ENCODE data around the gene LDAH. TPM values are rescaled to one million over a fixed set of nuclear protein-coding genes. Genes with fewer than 3 reads are reported as not detected.

LDAH gene
- total and polyA plus RNA-seq, 2 donors (not counting 1 experiment from before 2014, with no cell fraction given) = 9.0 to 31.3 TPM

- H3K79me2 ChIP-seq (ENCODE audit: control insufficient read depth, insufficient read depth, low read length) = peaks cover 41% of the 10 kb centered on the region
- peaks cover 6% of the 10 kb centered on the region for H4K20me1 ChIP-seq (ENCODE audit: control insufficient read depth, insufficient read depth, low read length, poor library complexity, severe bottlenecking)
- peaks cover 41 to 49% of the 10 kb centered on the region in 2 donors for H3K4me1 ChIP-seq (ENCODE audit: control insufficient read depth in 2 of 2, insufficient read depth in 2 of 2, low read length in 2 of 2)
- Mint-ChIP-seq H3K27ac (peak overlapping the region; percentile 97), H3K4me1 (peaks cover 50% of the 10 kb centered on the region), H3K27me3 (peaks cover 3% of the 10 kb centered on the region), H3K9me3 (ENCODE audit: insufficient read depth) (no peaks in the 10 kb centered on the region), H3K4me3 (peak overlapping the region; percentile 88)
- TF ChIP-seq CTCF (IDR thresholded peaks at IDR 0.05) (no peak), EZH2 (IDR thresholded peaks at IDR 0.05; ENCODE audit: borderline replicate concordance, insufficient read depth, low read depth, low read length, poor library complexity, severe bottlenecking) (no peak)
- peaks cover 0 to 4% (median 0%) of the 10 kb centered on the region in 4 experiments for H3K27me3 ChIP-seq (replicated peaks in 1 of 4; ENCODE audit: control extremely low read depth in 1 of 4, control insufficient read depth in 3 of 4, insufficient read depth in 4 of 4, low read length in 3 of 4)
- ChIA-PET POLR2A (interaction anchor here (0.9 to 2.9 kb wide), 9 partner anchors 11 to 298 kb away, joined by 3 to 29 read pairs (median 4); partner anchors contain the start of genes GDF7 and RHOB), CTCF (interaction anchor here (0.9 to 9.9 kb wide), 22 partner anchors 8 to 635 kb away, joined by 3 to 139 read pairs (median 6); partner anchors contain the start of genes GDF7, LDAH and RHOB)
- peak overlapping the region; percentile 95 for H3K4me2 ChIP-seq (replicated peaks; ENCODE audit: low read depth, low read length, poor library complexity, severe bottlenecking)
- H3K9ac ChIP-seq (ENCODE audit: low read length) = peak overlapping the region; percentile 85
- peaks cover 0 to 2% (median 0%) of the 10 kb centered on the region in 3 donors for H3K9me3 ChIP-seq (ENCODE audit: control extremely low read depth in 1 of 3, control insufficient read depth in 2 of 3, insufficient read depth in 1 of 3, low read length in 2 of 3)
- H2AFZ ChIP-seq (ENCODE audit: insufficient read depth, low read depth, low read length, poor library complexity, severe bottlenecking) = peak overlapping the region; percentile 64
- 12% methylated on average over 19 of the region's 19 CpGs for WGBS (ENCODE audit: insufficient coverage)
- DNase-seq (no peak), ATAC-seq (ENCODE audit: low read depth) (peak; percentile 2)
- intact Hi-C loops (cut with micrococcal nuclease) = loop anchor here (2.0 to 5.0 kb wide), 3 partner anchors 53 to 750 kb away; partner anchors contain the start of genes LAPTM4A and TTC32
- H3K27ac ChIP-seq (ENCODE audit: low read length in 2 of 2) = peak overlapping the region; percentile 91 to 94
- peaks cover 0 to 3% of the 10 kb centered on the region in 2 experiments for H3K36me3 ChIP-seq (replicated peaks in 1 of 2; ENCODE audit: control extremely low read depth in 1 of 2, control insufficient read depth in 1 of 2, extremely low read depth in 1 of 2, insufficient read depth in 2 of 2, low read length in 1 of 2)
- peak overlapping the region; percentile 73 to 90 (median 81) for H3K4me3 ChIP-seq (ENCODE audit: control extremely low read depth in 1 of 5, extremely low read depth in 1 of 5, insufficient read depth in 1 of 5, low read depth in 2 of 5, low read length in 4 of 5)
Measured at GRCh38 chr2:20650393-20650876, 172.5 kb downstream of the LDAH start.

GRCh38 chr2:20649976-20650375 lies 172.9 kb downstream of the LDAH start:
- peaks cover 6% of the 10 kb centered on the region for H4K20me1 ChIP-seq (ENCODE audit: control insufficient read depth, insufficient read depth, low read length, poor library complexity, severe bottlenecking)
- Mint-ChIP-seq H3K27ac (peak overlapping the region; percentile 97), H3K9me3 (ENCODE audit: insufficient read depth) (no peaks in the 10 kb centered on the region), H3K4me3 (peak overlapping the region; percentile 88), H3K4me1 (peaks cover 50% of the 10 kb centered on the region), H3K27me3 (peaks cover 3% of the 10 kb centered on the region)
- no peak for DNase-seq
- ChIA-PET POLR2A (interaction anchor here (0.6 to 2.9 kb wide), 6 partner anchors 26 to 665 kb away, joined by 3 to 29 read pairs (median 4); partner anchors contain the start of gene RHOB), CTCF (interaction anchor here (0.9 to 9.9 kb wide), 15 partner anchors 8 to 272 kb away, joined by 3 to 139 read pairs (median 7); partner anchors contain the start of genes GDF7 and RHOB)
- H3K9ac ChIP-seq (ENCODE audit: low read length) = peak overlapping the region; percentile 85
- peaks cover 41 to 49% of the 10 kb centered on the region in 2 donors for H3K4me1 ChIP-seq (ENCODE audit: control insufficient read depth in 2 of 2, insufficient read depth in 2 of 2, low read length in 2 of 2)
- TF ChIP-seq CTCF (IDR thresholded peaks at IDR 0.05) (no peak), EZH2 (IDR thresholded peaks at IDR 0.05; ENCODE audit: borderline replicate concordance, insufficient read depth, low read depth, low read length, poor library complexity, severe bottlenecking) (no peak)
- peaks cover 45% of the 10 kb centered on the region for H3K79me2 ChIP-seq (ENCODE audit: control insufficient read depth, insufficient read depth, low read length)
- no peak overlapping the region for H3K27ac ChIP-seq (ENCODE audit: low read length in 2 of 2)
- H3K36me3 ChIP-seq (replicated peaks in 1 of 2; ENCODE audit: control extremely low read depth in 1 of 2, control insufficient read depth in 1 of 2, extremely low read depth in 1 of 2, insufficient read depth in 2 of 2, low read length in 1 of 2) = peaks cover 0 to 7% of the 10 kb centered on the region in 2 experiments
- H3K4me2 ChIP-seq (replicated peaks; ENCODE audit: low read depth, low read length, poor library complexity, severe bottlenecking) = peak overlapping the region; percentile 95
- peak overlapping the region; percentile 73 to 90 (median 81) for H3K4me3 ChIP-seq (ENCODE audit: control extremely low read depth in 1 of 5, extremely low read depth in 1 of 5, insufficient read depth in 1 of 5, low read depth in 2 of 5, low read length in 4 of 5)
- H3K27me3 ChIP-seq (replicated peaks in 1 of 4; ENCODE audit: control extremely low read depth in 1 of 4, control insufficient read depth in 3 of 4, insufficient read depth in 4 of 4, low read length in 3 of 4) = peaks cover 0 to 4% (median 0%) of the 10 kb centered on the region in 4 experiments
- intact Hi-C loops (cut with micrococcal nuclease) = loop anchor here (2.0 to 5.0 kb wide), 3 partner anchors 53 to 749 kb away; partner anchors contain the start of genes LAPTM4A and TTC32
- H2AFZ ChIP-seq (ENCODE audit: insufficient read depth, low read depth, low read length, poor library complexity, severe bottlenecking) = no peak overlapping the region
- H3K9me3 ChIP-seq (ENCODE audit: control extremely low read depth in 1 of 3, control insufficient read depth in 2 of 3, insufficient read depth in 1 of 3, low read length in 2 of 3) = peaks cover 0 to 2% (median 0%) of the 10 kb centered on the region in 3 donors
- WGBS (ENCODE audit: insufficient coverage) = 90% methylated on average over 5 of the region's 7 CpGs
- ATAC-seq (ENCODE audit: low read depth) = no peak
